GM12873 (cell line): Measurements from ENCODE around the gene RCSD1.

ENCODE experiments used
- TF ChIP-seq, protein P1 (sequence below): IDR thresholded peaks from 2 replicates; pipeline ENCODE4 v1.5.1; 2012; ENCODE audit warnings: low read depth, mild to moderate bottlenecking, moderate library complexity, low read length, control low read depth; ENCODE audit not compliant: insufficient read depth; ENCODE audit errors: missing control alignments

RCSD1 gene

GRCh38 chr1:167720965-167721616, 91.1 kb downstream of the RCSD1 start:
- TF ChIP-seq, protein P1, sequence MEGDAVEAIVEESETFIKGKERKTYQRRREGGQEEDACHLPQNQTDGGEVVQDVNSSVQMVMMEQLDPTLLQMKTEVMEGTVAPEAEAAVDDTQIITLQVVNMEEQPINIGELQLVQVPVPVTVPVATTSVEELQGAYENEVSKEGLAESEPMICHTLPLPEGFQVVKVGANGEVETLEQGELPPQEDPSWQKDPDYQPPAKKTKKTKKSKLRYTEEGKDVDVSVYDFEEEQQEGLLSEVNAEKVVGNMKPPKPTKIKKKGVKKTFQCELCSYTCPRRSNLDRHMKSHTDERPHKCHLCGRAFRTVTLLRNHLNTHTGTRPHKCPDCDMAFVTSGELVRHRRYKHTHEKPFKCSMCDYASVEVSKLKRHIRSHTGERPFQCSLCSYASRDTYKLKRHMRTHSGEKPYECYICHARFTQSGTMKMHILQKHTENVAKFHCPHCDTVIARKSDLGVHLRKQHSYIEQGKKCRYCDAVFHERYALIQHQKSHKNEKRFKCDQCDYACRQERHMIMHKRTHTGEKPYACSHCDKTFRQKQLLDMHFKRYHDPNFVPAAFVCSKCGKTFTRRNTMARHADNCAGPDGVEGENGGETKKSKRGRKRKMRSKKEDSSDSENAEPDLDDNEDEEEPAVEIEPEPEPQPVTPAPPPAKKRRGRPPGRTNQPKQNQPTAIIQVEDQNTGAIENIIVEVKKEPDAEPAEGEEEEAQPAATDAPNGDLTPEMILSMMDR, result peak; percentile 34

- TF ChIP-seq, protein P1, result no peak
Observed at GRCh38 chr1:167721617-167722151, 91.7 kb downstream of the RCSD1 start, which contains the start of gene MPZL1. Gene MPZL1 (plus strand): TSS chr1:167721982. CDS start chr1:167722152, 170 bp downstream.

- TF ChIP-seq, protein P1, result no peak
Observed at GRCh38 chr1:167722152-167722869, 92.3 kb downstream of the RCSD1 start.

GRCh38 chr1:167722870-167723251, 92.8 kb downstream of the RCSD1 start:
- TF ChIP-seq, protein P1, result no peak

GRCh38 chr1:167723707-167724323, 93.8 kb downstream of the RCSD1 start:
- TF ChIP-seq, protein P1, result no peak

DNA sequence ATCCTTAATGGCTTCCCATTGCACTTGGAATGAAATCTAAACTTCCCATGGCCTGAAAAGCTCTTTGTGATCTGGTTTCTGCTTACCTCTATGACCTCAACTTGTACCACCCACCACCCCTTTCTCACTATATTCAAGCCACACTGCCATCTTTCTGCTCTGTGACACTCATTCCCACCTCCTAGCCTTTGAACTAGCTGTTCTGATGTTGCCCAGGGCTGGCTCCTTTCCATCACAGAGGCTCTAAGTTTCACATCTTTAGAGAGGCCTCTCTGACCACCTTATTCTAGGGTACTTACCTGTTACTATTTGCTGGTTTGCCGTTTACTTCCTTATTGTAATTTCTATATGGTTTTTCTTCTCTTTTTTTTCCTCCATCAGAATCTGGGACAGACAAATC, 96.0 kb downstream of the RCSD1 start:
- TF ChIP-seq, protein P1, result no peak
